ENCODE measurements around the gene SBK3.

DNA sequence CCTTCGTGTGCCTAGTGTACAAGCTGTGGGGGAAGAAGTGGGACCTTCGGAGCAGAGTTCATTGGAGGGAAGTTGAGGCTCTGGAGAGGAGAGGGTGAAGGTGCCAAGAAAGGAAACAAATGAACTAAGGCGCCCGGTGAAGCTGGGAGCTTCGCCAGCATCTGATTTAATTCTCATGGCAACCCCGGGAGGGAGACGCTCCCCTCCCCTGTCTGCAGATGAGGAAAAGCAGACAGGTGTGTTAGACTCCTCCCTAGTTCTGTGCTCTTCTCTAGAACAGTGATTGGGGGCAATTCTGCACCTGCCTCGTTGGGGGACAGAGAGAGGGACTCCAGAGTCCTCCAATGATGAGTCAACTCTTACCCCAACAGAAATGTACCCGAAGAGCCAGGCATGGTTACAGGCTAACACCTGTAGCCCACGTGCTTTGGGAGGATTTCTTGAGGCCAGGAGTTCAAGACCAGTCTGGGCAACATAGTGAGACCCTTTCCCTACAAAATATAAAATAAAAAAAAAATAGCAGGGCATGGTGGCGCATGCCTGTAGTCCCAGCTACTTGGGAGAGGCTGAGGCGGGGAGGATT lies 52.9 kb downstream of the SBK3 start:
- TF ChIP-seq, protein P1, sequence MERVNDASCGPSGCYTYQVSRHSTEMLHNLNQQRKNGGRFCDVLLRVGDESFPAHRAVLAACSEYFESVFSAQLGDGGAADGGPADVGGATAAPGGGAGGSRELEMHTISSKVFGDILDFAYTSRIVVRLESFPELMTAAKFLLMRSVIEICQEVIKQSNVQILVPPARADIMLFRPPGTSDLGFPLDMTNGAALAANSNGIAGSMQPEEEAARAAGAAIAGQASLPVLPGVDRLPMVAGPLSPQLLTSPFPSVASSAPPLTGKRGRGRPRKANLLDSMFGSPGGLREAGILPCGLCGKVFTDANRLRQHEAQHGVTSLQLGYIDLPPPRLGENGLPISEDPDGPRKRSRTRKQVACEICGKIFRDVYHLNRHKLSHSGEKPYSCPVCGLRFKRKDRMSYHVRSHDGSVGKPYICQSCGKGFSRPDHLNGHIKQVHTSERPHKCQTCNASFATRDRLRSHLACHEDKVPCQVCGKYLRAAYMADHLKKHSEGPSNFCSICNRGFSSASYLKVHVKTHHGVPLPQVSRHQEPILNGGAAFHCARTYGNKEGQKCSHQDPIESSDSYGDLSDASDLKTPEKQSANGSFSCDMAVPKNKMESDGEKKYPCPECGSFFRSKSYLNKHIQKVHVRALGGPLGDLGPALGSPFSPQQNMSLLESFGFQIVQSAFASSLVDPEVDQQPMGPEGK (CRISPR knock-in tag; IDR thresholded peaks at IDR 0.05; ENCODE audit: borderline replicate concordance), result no peak
- no peak for TF ChIP-seq ARNTL (CRISPR knock-in tag; IDR thresholded peaks at IDR 0.05; ENCODE audit: borderline replicate concordance, low read depth)
- TF ChIP-seq CSDC2 (CRISPR knock-in tag; IDR thresholded peaks at IDR 0.05), result no peak
- no peak for TF ChIP-seq PPARA (CRISPR knock-in tag; IDR thresholded peaks at IDR 0.05; ENCODE audit: borderline replicate concordance)

Measured in SK-N-SH treated with all-trans-retinoic acid at 6 μM for 48 hours (cell line).